GM19023 (cell line): Measurements from ENCODE around the gene TAOK2.
"Not testable (repeated sequence)": the region's sequence is repeated elsewhere in the genome, so short reads cannot be mapped to it uniquely, and the experiment has no call there.

Experiments used
- ATAC-seq: cut with Tn5 transposase; IDR thresholded peaks from one replicate; pipeline ENCODE4 v1.9.1; 2021; ENCODE audit warnings: mild to moderate bottlenecking, moderate library complexity; ENCODE audit not compliant: unreplicated experiment

TAOK2 gene

DNA sequence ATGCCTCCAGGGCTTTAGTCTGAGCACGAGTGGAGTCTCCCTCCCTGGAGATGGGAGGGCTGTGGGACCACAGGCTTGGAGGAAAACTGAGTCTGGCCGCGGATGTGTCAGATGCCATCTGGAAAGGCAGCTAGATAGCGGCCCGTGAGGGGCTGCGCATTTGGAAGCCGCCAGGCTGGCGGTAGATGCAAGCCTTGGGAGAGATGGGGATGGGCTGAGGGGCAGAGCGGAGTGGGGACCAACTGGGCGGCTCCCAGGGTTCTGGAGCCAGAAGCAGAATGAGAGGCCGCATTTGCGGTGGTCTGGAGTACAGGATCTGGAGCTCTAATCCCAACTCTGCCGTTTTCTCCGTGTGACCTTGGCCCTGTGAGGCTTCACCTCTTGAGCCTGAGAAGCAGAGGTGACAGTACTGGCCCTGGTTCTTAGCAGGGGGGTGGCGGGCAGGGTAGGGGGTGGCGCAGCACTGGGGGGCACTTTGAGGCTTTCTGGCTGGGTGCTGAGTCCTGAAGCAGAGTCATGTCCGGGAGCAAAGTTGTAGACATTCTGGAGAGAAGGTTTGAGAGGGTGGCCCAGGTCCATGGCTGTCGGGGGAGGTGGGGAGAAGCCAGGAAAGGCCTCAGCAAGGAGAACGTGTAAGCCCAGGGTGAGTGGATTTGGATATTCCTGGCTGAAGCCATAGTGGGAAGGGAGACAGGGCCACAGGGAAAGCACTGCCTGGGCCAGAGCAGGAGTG, 29.1 kb downstream of the TAOK2 start:
- no peak for ATAC-seq

DNA sequence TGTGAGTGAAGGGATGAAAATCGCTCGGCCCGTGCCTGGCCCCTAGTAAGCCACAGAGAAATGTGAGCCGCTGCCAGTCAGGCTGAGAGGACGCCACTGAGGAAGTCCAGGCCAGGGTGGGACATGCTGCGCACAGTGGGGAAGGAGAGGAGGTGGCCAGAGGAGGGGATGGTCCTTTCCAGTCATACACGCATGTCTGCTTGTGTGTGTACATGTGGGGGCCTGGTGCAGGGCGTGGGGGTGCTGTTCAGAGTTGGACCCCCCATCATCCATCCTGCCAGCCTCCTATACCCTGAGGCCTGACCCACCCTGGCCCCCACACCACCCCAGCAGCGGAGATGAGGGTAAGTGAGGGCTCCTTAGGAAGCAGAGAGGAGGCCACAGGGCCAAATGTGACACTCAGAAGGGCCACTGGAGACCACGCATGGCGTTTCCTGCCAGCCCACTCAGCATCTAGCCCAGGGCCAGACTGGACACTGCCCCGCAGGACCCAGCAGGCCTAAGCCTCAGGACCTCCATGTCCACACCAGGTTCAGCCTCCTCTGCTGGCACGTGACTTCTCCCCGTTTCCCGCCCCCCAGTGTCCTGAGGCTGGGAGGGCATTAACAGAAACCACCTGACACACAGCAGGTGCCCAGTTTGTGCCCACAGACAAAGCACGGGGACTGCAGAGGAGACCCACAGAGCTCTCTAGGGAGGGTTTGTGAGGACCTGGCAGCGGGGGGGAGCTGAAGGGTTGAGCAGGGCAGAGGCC, 30.2 kb downstream of the TAOK2 start:
- no peak for ATAC-seq

- no peak for ATAC-seq
Measured at GRCh38 chr16:30004424-30004776, 30.7 kb downstream of the TAOK2 start.

DNA sequence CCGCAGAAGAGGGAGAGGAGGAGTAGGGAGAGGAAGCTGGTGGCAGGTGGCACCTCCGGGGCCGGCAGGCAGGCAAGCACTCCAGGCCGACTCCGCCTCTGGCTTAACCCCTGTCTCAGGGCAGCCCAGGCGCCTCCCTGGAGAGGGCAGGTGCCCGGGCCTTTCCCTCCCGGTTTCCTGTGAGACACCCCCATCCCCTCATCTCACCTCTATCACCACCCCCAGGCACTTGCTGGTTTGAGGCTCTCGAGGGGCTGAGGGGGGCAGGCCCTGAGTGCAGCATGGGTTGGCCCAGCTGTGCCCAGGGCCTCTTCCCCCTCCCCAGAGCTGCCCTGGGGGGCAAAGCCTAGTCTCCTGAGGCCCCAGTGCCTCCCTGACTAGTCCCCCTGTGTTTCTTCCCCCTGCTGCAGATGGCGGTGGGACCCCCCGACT, 31.2 kb downstream of the TAOK2 start:
- ATAC-seq: no peak

DNA sequence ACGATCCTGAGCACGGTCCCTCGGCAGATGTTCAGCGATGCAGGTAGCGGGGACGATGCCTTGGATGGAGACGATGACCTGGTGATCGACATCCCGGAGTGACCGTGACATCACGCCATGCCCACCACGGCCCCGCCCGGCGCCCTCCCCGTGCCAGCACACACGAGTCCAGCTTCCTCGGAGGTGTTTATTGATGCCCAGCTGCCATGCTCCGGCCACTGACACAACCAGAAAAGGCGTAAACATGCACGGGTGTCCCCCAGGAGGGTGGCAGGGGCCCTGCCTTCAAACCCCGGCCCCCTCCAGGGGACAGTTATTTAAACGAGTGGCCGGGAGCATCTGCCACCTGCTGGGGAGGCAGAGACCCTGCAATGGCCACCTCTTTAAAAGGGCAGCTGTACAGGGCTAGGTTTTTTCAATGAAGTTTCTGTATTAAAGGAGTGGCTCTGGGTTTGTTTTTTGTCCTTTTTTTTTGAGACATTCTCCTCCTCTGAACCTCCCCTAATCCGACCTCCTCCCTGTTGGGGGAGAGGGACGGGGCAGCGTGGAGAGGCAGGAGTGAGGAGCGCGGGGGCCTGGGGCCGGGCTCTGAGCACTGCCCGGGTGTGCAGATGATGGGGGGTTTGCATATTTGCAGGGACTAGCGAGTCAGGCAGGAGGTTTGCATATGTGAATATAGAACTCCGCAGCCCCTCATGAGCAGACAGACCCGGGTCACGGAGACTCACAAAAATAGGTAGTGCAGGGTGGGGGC, 31.9 kb downstream of the TAOK2 start:
- ATAC-seq: no peak

DNA sequence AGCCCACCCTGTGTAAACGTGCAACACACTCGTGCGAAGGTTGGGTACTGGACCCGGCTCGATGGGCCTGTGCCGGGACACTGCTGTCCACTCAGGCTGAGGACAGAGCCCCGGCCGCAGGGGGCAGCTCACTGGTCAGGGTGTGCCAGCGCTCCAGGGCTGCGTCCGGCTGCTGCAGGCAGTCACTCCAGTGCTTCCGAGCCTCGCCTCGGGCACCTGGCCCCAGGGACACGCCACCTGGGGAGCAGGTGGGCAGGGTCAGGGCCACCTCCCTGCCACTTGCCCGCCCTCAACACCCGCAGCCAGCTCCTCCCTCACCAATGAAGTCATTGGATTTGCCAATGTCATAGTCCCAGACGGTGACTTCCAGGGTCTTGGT, 32.4 kb downstream of the TAOK2 start:
- ATAC-seq: no peak

- ATAC-seq: no peak
Measured at GRCh38 chr16:30006659-30007377, 33.1 kb downstream of the TAOK2 start.

DNA sequence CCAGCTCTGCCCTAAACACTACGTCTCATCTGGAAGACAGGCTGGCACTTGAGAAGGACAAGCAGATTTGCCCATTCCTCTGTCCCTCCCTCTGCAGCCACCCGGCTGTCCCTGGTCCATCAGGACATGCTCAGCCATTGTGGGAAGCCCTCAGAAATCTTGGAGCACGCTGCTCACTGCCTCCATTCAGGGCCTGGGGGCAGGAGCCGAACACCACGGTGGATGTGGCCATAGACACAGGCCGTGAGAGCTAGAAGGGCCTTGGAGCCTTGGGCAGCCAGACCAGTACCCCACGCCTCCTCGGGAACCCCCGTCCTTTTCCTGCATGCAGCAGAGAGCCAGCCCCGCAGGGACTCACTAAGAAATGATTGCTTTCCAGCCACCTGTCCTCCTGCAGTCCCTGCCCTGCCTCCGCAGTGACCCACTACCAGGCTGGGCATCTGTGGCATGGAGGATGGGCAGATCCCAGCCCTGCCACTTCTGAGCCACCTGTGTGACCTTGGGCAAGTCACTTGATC, 33.8 kb downstream of the TAOK2 start:
- ATAC-seq: no peak

- ATAC-seq: no peak
Measured at GRCh38 chr16:30009085-30009862, 35.6 kb downstream of the TAOK2 start.

DNA sequence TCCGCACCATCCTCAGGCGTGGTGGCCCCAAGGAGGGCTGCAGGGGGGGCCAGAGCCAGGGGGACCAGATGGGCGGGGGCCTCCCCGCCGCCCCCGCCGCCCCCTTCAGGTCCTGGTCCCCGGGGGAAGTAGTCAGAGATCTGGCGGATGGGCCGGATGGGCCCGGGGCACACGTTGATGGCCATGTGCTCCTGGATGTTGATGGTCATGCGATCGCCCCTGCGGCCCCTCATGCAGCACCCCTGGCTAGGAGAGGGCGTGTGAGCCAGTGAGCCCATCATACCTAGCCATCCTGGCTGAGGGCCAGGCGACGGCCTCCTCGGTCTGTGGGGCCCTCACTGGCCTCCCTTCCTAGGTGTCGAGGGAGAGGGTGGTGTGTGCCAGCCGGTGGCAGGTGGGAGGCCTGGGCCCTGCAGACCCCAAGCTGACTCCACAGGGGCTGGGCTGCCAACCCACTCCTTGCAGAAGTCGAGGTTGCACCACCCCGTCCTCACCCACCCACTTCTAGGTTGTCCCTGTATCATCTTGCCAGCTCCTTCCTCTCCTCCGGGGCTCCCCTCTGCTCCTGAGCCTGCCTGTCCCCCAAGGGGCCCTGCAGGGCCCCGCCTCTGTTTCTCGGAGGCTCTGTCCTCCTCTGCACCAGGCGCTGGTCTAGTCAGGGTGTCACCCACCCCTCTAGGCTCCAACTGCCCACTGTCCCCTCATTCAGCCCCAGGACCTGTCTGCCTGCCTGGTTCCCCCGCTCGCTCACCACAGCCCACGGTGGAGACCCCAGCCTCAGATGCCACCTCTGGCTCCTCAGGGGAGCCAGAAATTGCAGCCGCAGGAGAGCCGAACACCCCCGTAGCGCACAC, 36.5 kb downstream of the TAOK2 start:
- no peak for ATAC-seq

DNA sequence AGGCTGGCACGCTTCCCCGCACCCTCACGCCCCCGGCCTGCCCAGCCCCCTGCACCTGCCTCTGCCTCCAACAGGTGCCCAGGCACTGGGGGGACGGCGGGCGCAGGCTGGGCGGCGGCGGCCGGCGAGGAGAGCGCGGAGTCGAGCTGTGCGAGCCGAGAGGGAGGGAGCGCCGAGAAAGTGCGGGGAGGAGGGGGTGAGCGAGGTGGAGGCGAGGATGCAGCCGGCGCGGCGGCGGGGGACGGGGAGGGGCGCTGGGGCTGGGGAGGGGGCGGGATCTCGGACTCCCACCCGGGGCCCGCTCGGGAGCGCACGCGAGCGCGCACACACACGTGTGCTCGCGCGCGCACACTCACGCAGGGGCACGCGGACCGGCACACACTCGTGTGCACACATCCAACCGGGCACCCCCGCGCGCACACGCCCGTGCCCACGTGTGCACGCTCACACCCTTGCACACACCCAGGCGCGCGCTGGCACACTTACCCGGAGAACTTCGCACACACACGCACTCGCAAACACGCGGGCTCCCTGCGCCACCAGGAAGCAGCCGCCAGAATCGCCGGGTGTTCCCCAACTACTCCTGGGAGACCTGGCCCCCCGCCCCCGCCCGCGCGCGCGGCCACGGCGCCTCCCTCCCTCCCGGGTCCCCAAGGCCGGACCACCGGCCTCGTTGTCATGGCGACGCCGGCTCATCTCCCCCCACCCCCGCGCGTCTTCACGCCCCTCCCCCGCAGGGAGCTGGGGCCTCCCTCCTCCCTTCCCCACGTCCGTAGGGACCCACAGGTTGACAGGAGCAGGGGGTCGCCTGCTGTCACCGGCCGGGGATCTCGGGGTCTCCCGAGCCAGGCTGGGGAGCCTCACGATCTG, 37.4 kb downstream of the TAOK2 start, which contains the start of gene DOC2A:
Gene DOC2A (minus strand): TSS at position 184 of the 870 bp plus-strand sequence. CDS start 805 bp downstream, outside the sequence.
- ATAC-seq: no peak

GRCh38 chr16:30011714-30012504, 38.2 kb downstream of the TAOK2 start:
- ATAC-seq: no peak

DNA sequence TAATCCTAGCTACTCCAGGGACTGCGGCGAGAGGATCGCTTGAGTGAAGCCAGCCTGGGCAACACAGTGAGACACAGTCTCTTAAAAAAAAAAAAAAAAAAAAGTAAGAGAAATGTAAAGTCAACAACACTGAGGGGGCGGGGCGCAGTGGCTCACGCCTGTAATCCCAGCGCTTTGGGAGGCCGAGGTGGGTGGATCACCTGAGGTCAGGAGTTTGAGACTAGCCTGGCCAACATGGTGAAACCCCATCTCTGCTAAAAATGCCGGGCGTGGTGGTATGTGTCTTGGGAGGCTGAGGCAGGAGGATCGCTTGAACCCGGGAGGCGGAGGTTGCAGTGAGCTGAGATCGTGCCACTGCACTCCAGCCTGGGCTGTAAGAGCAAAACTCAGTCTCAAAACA, 38.9 kb downstream of the TAOK2 start:
- ATAC-seq: not testable (repeated sequence)

DNA sequence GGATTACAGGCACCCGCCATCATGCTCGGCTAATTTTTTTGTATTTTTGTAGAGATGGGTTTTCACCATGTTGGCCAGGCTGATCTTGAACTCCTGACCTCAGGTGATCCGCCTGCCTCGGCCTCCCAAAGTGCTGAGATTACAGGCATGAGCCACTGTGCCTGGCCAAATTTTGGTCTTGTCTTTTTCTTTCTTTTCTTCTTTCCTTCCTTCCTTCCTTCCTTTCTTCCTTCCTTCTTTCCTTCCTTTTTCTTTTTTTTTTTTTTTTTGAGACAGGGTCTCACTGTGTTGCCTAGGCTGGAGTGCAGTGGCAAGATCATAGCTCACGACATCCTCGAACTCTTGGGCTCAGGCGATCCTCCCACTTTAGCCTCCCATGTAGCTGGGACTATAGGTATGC, 41.8 kb downstream of the TAOK2 start:
- not testable (repeated sequence) for ATAC-seq

- no peak for ATAC-seq
Measured at GRCh38 chr16:30016555-30017276, 43.0 kb downstream of the TAOK2 start.

DNA sequence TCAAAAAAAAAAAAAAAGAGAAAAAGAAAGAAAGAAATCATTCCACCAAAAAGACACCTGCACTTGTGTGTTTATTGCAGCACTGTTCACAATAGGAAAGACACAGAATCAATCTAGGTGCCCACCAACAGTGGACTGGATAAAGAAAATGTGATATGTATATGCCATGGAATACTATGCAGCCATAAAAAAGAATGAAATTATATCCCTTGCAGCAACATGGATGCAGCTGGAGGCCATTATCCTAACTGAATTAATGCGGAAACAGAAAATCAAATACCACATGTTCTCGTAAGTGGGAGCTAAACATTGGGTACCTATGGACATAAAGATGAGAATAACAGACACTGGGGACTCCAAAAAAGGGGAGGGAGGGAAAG, 43.6 kb downstream of the TAOK2 start:
- no peak for ATAC-seq

DNA sequence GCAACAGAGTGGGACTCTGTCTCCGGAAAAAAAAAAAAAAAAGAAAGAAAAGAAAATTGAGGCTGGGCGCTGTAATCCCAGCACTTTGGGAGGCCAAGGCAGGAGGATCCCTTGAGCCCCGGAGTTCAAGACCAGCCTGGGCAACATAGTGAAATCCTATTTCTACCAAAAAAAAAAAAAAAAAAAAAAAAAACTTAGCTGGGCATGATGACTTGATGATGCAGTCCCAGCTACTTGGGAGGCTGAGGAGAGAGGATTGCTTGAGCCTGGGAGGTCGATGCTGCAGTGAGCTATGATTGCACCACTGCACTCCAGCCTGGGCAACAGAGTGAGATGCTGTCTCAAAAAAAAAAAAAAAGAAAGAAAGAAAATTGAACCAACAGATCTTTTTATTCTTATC, 44.3 kb downstream of the TAOK2 start:
- ATAC-seq: not testable (repeated sequence)
